Endometrium (tissue), 2 donors: ENCODE data around the gene ANKS1A.
"Not testable (repeated sequence)": the region's sequence is repeated elsewhere in the genome, so short reads cannot be mapped to it uniquely, and the experiment has no call there.

Source experiments
- FAIRE-seq: peaks from 2 replicates; lab custom pipeline; 2012; peaks lifted over from hg19 to GRCh38; lab: Jason Lieb, UNC
- donor health status: control.
- donor health status: control.

ANKS1A gene

DNA sequence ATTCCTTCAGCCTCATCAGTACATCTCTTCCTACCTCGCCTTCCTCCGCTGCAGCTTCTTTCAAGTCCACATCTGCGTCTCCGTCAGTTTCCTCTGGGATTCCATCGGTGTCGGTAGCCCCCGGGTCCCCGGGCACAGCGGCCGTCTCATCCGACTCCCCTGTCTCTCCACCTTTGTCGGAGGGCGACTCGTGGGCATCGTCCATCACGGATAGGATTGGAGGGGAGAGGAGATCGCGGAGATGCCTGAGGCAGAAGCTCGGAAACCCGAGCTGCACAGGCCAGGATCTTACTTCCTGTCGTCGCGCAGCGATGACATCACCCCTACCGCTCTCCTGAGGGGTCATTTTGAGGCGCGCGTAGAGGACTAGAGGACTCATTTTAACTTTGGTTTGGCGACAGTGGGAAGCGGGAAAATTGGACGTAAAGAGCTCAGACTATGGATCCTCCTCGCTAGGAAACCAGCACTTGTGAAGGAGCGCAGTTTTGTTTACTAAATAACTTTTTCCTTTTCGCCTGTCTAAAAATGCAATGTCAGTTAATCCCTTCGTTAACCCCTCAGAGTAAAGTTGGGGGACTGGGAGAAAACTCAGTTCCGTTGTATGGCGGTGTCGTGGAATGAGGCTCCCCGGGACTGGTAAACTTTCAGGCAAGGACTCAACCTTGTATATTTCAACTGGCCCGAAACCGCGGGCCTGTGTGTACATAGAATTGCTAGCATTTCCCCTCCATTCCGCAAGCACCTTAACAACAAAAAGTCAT is 1.1 kb upstream of the ANKS1A start, which contains the start of gene TAF11:
TAF11 (minus strand) TSS at position 290 of the 761 bp plus-strand sequence; CDS start at position 205, 85 bp downstream.
- FAIRE-seq: peak; percentile 64

- FAIRE-seq: no peak
Measured at GRCh38 chr6:34888514-34888856, 570 bp upstream of the ANKS1A start.

DNA sequence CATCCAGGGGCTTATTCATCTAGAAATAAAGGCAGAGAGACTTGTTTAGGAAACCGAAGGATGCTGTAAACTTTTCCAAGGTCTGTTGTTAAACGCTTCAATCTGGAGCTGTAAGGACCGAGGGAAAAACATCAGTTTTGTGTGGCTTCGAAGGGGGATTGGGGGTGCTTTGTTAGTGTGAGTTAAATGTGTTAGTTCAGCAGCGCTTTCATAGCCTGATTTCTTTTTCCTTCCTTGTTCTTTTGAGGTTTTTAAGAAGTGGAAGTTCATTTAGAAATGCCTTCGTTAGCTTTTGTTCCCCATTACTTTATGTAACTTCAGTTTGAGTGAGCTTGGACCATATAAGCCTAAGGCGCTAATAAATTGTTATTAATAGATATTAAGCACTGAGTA is 1.5 kb downstream of the ANKS1A start:
- FAIRE-seq: no peak

DNA sequence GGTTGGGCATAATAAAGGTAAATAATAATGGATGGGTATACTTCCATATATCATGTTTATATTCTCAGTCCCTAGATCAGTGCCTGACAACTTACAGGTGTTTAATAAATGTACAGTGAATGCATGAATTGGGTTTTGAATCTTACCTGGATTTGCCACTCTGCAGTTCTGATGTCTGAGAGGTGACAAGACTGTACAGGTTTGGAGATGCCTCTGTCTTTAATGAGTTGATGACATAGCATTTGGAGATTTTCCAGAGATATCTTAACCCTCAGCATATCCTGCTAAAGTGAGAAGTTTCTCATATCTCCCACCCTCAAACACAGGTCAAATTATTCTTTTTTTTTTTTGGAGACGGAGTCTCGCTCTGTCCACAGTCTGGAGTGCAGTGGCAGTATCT is 2.2 kb downstream of the ANKS1A start:
- FAIRE-seq: no peak

DNA sequence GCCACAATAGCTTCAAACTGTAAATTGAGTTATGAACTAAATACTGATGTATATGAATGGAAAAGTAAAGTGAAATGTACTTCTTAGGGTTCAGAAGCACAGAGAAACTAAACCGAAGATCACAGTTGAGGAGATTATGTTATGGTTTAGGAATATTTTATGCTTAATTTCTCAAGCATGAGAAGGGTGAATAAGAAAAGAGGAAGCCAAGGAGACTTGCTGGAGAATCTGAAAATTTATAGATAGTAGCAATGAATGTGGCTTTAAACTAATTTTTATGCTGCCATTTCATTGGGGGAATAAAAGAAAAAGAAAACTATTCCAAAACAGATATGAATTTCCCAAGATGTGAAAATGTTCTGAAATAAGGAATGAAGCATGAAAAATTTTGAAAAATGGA is 5.6 kb downstream of the ANKS1A start:
- no peak for FAIRE-seq

DNA sequence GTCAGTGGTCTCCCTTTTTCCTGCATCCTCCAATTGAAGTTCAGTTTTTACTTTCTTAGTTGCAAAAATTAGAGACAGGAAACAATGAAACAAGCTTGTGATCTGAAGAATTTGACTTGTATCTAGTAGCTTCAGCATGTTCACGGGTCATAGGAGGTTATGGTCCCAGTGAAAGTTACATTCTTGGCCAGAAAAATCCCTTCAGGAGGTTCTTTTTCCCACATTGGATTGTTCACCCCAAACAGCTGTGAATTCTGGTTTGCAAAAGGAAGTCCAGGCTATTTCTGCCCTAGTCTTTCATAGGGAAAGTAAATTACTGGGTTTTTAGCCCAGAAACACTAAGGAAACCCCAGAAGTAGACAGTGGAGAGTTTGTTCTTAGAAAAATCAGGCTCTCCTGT is 8.1 kb downstream of the ANKS1A start:
- no peak for FAIRE-seq

DNA sequence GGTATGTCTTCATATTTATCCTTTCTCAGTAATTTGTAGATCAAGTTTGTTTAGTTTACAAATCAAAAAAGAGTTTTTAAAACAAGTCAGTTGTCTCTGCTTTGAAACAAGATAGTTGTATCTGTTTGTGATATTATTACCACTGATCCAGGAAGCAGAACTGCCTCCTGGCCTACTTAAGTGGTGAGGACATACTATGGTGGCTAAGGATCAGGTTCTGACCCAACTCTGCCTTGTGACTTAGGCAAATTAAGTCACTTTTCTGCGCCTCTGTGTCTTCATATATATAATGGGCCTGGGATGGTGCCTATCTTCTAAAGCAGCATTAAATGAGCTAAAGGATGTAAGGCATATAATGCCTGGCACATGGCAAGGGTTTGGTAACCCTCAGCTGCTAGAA is 8.7 kb downstream of the ANKS1A start:
- FAIRE-seq: no peak

DNA sequence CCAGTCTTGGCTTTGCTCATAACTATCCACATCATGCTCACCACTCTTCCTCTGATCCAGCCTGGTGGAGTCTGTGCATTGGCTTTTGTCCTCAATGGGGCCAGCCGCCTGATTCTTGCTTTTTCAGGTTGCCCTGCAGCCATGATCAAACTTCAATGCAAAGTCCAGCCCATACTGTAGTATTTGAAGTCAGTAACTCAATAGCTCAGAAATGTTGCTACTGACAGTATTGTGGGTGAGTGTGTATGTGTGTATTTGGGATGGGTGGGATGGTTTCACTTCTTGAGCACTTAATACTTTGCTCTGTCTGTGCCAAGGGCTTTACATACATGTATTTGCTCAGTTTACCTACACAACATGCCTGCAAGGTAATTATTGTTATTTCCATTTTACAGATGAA is 10.7 kb downstream of the ANKS1A start:
- FAIRE-seq: not testable (repeated sequence)

DNA sequence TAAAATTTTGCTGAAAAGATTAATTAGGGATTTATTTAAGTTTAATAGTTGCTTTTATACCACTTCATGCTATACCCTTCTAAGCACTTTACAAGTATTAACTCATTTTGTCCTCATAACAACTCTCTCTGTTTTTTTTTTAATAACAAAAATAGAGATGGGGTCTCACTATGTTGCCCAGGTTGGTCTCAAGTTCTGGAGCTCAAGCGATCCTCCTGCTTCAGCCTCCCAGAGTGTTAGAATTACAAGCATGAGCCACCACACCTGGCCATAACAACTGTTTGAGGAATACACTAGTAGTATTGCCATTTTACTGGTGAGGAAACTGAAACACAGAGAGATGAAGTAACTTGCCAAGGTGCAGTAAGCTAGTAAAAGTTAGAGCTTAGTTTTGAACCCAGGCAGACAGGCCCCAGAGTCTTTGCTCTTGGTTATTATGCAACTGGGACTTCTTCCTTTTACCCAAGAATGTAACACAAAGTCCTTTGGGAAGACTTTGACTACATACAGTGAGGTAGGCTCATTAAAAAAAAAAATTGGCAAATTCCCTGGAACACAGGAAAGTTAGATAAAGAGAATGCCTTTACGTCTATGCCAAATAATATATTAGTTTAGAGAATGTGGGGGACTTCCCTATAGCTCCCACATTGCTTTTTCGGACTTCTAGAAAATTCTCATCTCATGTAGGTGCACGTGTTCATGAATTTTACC is 11.4 kb downstream of the ANKS1A start:
- no peak for FAIRE-seq

DNA sequence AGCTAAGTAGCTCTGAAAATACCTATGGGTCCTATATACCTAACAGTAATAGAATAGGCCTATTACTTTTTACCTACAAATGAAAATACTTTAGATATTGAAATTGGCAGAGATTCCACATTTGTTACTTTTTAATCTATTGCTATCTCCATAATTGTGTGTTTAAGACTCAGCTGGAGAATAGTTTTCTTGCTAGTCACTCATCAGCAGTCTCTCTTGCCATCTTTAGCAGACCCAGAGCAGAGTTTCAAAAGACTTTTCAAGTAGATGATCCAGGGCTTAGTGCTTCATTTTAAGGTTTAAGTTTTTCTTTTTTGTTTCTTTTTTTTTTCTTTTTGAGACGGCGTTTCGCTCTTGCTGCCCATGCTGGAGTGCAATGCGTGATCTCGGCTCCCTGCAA is 12.9 kb downstream of the ANKS1A start:
- FAIRE-seq: no peak

DNA sequence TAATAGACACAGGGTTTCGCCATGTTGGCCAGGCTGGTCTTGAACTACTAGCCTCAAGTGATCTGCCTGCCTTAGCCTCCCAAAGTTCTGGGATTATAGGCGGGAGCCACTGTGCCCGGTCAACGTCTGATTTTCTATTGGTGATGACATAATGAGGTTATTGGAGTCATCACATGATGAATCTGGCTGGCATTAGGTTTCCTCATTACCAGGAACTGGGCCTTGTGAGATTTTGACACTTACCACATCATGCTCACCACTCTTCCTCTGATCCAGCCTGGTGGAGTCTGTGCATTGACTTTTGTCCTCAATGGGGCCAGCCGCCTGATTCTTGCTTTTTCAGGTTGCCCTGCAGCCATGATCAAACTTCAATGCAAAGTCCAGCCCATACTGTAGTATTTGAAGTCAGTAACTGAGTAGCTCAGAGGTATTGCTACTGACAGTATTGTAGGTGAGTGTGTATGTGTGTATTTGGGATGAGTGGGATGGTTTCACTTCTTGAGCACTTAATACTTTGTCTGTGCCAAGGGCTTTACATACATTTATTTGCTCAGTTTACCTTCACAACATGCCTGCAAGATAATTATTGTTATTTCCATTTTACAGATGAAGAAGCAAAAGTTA is 16.0 kb downstream of the ANKS1A start:
- no peak for FAIRE-seq

- FAIRE-seq: no peak
Measured at GRCh38 chr6:34906826-34907225, 17.8 kb downstream of the ANKS1A start.

DNA sequence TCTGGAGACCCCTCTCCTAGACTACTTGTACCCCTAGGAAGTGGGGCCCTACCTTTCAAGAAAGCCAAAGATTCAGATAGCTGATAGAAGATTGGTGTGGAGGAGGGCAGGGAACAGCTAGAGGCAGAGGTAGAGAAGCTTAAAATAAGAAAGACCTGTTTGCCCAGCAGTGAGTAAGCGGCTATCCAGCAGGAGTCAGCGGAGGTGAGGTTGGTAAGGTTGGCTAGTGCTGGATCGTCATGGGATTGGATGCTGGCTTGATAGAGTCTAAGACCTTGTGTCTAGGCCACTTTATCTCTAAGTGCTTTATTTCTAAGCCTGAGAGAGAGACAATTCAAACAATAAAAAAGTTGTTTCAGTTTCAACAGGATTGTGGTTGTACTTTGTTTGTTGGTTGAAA is 19.1 kb downstream of the ANKS1A start:
- no peak for FAIRE-seq

GRCh38 chr6:34909320-34909883 is 20.3 kb downstream of the ANKS1A start:
- no peak for FAIRE-seq

GRCh38 chr6:34911822-34912221 is 22.8 kb downstream of the ANKS1A start:
- no peak for FAIRE-seq

GRCh38 chr6:34912715-34913464 is 23.8 kb downstream of the ANKS1A start:
- FAIRE-seq: no peak

DNA sequence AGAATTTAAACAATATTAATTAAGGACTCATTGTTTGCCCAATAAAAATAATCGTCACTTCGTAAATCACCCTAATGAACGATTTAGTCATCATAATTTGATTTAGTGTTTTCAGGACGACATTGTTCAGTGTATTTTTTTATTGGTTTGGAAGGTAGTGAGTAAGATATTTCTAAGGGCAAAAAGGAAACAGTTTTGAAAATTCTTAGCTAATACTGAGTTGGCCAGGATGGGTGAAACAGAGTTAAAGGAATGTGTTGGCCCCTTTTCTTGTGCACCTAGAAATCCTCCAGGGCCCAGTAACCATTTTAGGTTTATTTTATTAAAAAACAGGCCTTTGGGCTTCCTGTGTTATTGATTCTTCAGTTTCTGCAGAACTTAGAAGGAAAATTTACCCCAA is 25.3 kb downstream of the ANKS1A start:
- no peak for FAIRE-seq

DNA sequence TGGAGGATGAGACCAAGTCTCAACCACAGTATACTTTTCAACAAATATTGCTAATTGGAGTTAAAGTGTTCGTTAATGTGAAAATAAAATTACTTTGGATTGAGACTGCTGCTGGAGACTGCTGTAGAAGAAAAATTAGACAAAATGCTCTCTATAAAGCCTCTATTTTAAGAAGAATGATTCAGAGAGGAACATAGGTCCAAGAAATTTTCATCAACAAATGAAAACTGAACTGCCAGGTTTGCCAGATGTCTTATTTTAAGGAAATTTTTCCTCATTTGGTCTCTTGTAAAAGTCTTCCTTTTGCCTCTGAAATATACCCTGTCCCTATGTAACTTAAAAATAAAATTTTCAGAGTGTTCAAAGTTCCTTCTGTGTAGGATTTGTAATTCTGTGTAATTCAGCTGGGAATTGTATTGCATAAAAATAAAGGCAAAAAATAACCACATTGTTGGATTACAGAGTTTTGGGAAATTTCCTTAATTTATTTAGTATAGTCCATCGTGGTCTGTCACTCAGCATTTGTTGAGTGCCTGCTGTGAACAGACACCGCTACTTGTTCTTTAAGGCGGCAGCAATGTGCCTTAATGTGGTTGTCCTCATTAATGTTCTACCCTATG is 27.4 kb downstream of the ANKS1A start:
- FAIRE-seq: no peak

DNA sequence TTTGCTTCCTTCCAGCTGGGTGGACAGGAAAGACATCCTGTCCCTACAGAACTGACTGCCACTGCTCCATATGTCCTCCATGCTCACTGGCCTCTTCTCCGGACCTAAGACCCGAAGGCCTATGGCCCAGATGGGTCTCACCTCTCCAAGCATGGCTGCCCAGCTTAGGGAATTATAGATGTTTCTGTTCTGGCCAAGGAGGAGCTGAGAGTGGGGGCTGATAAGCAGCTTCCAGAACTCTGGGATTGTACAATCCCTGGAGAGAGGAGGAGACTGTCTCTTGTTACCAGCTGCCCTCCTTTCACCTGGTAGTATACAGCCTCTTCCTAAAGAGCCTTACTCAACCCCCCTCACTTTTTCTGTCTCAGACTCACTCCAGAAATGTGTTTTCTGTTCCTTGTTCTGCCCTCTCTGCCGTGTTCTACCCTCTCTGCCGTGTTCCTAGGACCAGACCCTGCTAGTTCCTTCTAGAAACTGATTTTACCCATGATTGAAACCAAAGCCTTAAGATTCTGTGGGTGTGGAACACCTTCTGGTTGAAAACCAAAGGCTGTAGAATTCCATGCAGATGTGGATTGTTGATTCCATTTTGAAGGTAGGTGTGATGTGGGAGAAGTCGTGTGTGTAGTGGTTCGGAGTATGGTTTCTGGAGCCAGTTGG is 28.7 kb downstream of the ANKS1A start:
- FAIRE-seq: no peak

DNA sequence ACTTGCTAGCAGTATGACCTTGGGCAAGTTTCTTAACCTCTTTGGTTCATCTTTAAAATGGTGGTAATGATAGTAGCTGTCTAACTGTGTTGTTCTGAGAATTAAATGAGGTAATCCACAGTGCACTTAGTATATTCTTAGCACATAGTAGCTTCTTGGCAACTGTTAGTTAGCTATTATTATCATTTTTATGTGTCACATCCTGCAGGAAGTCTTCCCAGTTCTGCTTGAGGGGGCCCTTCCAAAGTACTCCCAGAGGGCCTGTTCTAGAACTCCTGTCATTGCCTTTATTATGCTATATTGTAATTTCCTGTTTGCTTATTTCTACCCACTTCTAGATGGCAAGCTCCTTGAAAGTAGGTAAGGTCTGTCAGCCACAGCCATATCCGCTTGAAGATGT is 30.6 kb downstream of the ANKS1A start:
- FAIRE-seq: no peak

- no peak for FAIRE-seq
Measured at GRCh38 chr6:34920097-34920496, 31.0 kb downstream of the ANKS1A start.
